ENCODE measurements around the gene KRT82. TPM values are rescaled to one million over a fixed set of nuclear protein-coding genes. Genes with fewer than 3 reads are reported as not detected.
"Not testable (repeated sequence)": the region's sequence is repeated elsewhere in the genome, so short reads cannot be mapped to it uniquely, and the experiment has no call there.

The KRT82 gene
- not detected for total RNA-seq

DNA sequence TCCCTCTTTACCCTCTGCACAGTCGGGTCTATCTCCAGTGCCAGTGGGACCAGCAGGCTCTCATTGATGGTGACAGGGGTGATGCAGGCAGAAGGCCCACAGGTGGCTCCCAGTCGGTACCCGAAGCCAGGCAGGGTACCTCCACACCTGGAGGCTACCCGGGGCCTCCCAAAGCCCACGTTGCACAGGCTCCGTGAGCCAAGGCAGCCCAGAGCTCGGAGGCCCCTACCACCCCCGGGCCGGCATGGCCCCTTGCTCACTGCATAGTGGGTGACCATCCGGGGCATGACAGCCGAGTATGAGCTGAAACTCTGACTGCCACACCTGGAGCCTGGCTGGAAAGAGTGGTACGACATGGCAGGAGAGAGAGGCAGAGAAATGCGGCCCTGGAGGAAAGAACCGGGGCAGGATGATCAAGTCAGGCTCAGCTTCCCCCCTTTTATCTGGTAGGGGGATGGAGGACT is at the start of gene KRT82:
Gene KRT82, minus strand, starts transcription at position 414 of the 464 bp plus-strand sequence. Its CDS starts 58 bp downstream, at position 356.
- Mint-ChIP-seq H3K4me1 (no peaks in the 10 kb centered on the region), H3K4me3 (no peak within 1 kb of the TSS), H3K36me3 (ENCODE audit: low read depth) (no peaks in the 10 kb centered on the region), H3K9me3 (no peaks in the 10 kb centered on the region), H3K27ac (no peak within 1 kb of the TSS), H3K27me3 (peaks cover 12% of the 10 kb centered on the region)
- no peak for ATAC-seq (replicated peaks)

GRCh38 chr12:52455821-52456220 is 49.7 kb upstream of the KRT82 start:
- H3K4me3 Mint-ChIP-seq = no peak overlapping the region
- no peaks in the 10 kb centered on the region for H3K4me1 Mint-ChIP-seq
- no peaks in the 10 kb centered on the region for H3K36me3 Mint-ChIP-seq (ENCODE audit: low read depth)
- no peak for ATAC-seq (replicated peaks)
- H3K9me3 Mint-ChIP-seq = no peaks in the 10 kb centered on the region
- H3K27me3 Mint-ChIP-seq = peaks cover 8% of the 10 kb centered on the region
- H3K27ac Mint-ChIP-seq = no peak overlapping the region

DNA sequence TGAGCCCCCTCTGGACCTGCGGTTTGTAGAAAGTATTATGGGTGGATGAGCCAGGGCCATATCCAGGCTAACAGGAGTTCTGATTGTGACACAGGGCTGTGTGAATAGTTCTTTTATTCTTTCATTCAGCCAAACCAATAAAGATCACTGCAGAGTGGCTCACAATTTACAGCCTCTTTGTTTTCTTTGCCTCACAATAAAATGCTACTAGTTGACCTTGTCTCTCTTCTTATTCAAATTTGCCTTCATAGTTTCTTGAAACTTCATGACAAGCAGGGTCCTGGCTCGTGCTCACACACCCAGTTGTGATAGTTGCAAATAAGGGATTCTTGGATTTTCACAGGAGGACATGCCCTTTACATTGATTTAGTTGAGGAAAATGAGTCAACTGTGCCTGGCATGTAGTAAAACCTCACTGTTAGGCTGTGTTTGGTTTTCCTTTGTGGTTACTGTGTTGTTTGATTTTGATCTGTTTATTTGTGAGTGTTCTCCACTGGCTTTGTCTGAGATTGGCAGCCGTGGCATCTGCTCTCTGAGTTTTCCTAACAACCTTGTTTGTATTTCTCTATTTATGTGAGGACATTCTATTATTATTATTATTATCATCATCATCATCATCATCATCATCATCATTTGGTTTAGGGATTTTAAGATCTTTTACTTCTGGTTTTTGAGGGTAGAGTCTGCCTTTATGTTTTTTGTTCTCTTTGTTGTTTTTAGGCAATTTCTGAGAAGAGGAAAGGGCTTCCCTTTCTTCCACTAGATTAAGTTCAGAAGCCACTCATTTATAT is 48.5 kb upstream of the KRT82 start:
- ATAC-seq (replicated peaks) = peak; percentile 23
- Mint-ChIP-seq H3K36me3 (ENCODE audit: low read depth) (no peaks in the 10 kb centered on the region), H3K9me3 (no peaks in the 10 kb centered on the region), H3K27ac (no peak overlapping the region), H3K27me3 (peaks cover 7% of the 10 kb centered on the region), H3K4me3 (no peak overlapping the region), H3K4me1 (no peaks in the 10 kb centered on the region)

DNA sequence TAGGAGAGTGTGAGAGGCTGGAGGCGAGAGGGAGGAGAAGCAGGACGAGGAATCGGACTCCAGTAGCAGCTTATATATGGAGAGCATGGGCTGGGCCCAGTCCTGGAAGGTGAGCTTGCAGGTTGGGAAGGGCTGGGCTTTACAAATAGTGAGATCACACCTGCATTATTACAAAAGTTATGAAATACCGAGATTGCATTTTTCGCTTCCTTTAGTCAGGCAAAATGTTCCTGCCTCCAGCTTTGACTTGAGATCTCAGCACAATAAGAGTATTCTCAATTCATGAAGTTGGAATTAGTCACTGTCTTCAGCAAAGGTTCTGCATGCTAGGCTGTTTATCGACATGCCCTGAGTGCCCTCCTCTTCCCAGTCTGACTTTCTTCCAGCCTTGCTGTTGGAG is 46.0 kb upstream of the KRT82 start, which contains the start of gene KRT6B:
Gene KRT6B, minus strand, starts transcription at position 46 of the 400 bp plus-strand sequence. CDS start 68 bp downstream, outside the sequence.
- no peak for ATAC-seq (replicated peaks)
- no peaks in the 10 kb centered on the region for H3K9me3 Mint-ChIP-seq
- no peaks in the 10 kb centered on the region for H3K36me3 Mint-ChIP-seq (ENCODE audit: low read depth)
- H3K27me3 Mint-ChIP-seq = peaks cover 3% of the 10 kb centered on the region
- no peak within 1 kb of the TSS for H3K4me3 Mint-ChIP-seq
- no peak within 1 kb of the TSS for H3K27ac Mint-ChIP-seq
- H3K4me1 Mint-ChIP-seq = no peaks in the 10 kb centered on the region

GRCh38 chr12:52448228-52448627 is 42.1 kb upstream of the KRT82 start:
- no peaks in the 10 kb centered on the region for H3K4me1 Mint-ChIP-seq
- no peak for ATAC-seq (replicated peaks)
- H3K36me3 Mint-ChIP-seq (ENCODE audit: low read depth) = no peaks in the 10 kb centered on the region
- peaks cover 7% of the 10 kb centered on the region for H3K27me3 Mint-ChIP-seq
- no peak overlapping the region for H3K4me3 Mint-ChIP-seq
- no peak overlapping the region for H3K27ac Mint-ChIP-seq
- H3K9me3 Mint-ChIP-seq = no peaks in the 10 kb centered on the region

GRCh38 chr12:52447196-52447595 is 41.1 kb upstream of the KRT82 start:
- not testable (repeated sequence) for H3K9me3 Mint-ChIP-seq; ATAC-seq (replicated peaks); H3K36me3 Mint-ChIP-seq (ENCODE audit: low read depth); H3K4me3 Mint-ChIP-seq; H3K4me1 Mint-ChIP-seq; H3K27ac Mint-ChIP-seq
- peaks cover 14% of the 10 kb centered on the region for H3K27me3 Mint-ChIP-seq

- Mint-ChIP-seq H3K27ac (no peak overlapping the region), H3K36me3 (ENCODE audit: low read depth) (no peaks in the 10 kb centered on the region), H3K27me3 (peaks cover 20% of the 10 kb centered on the region), H3K9me3 (no peaks in the 10 kb centered on the region), H3K4me3 (no peak overlapping the region), H3K4me1 (no peaks in the 10 kb centered on the region)
- no peak for ATAC-seq (replicated peaks)
These were observed 40.4 kb upstream of the KRT82 start for GRCh38 chr12:52446367-52447045.

- no peaks in the 10 kb centered on the region for H3K9me3 Mint-ChIP-seq
These were observed 39.7 kb upstream of the KRT82 start for GRCh38 chr12:52445876-52446275.

GRCh38 chr12:52444647-52445595 is 38.8 kb upstream of the KRT82 start:
- no peak overlapping the region for H3K27ac Mint-ChIP-seq
- no peaks in the 10 kb centered on the region for H3K36me3 Mint-ChIP-seq (ENCODE audit: low read depth)
- no peaks in the 10 kb centered on the region for H3K4me1 Mint-ChIP-seq
- peaks cover 25% of the 10 kb centered on the region for H3K27me3 Mint-ChIP-seq
- no peak for ATAC-seq (replicated peaks)
- no peaks in the 10 kb centered on the region for H3K9me3 Mint-ChIP-seq
- no peak overlapping the region for H3K4me3 Mint-ChIP-seq

More at GRCh38 chr12:52445876-52446275, 39.7 kb upstream of the KRT82 start:
- H3K4me1 Mint-ChIP-seq = no peaks in the 10 kb centered on the region
- no peak for ATAC-seq (replicated peaks)
- no peaks in the 10 kb centered on the region for H3K36me3 Mint-ChIP-seq (ENCODE audit: low read depth)
- H3K27me3 Mint-ChIP-seq = peaks cover 25% of the 10 kb centered on the region
- H3K4me3 Mint-ChIP-seq = no peak overlapping the region
- H3K27ac Mint-ChIP-seq = no peak overlapping the region

DNA sequence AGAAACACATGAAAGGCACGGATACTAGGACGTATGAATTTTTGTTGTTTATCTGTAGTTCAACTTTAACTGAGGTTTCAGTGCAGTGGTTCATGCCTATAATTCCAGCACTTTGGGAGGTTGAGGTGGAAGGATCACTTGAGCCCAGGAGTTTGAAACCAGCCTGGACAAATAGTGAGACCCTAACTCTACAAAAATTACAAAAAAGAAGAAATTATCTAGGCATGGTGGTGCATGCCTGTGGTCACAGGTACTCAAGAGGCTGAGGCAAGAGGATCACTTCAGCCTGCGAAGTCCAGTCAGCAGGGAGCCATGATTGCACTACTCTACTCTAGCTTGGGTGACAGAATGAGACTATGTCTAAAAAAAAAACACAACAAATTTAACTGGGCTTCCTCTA is 37.8 kb upstream of the KRT82 start:
- no peak for ATAC-seq (replicated peaks)
- no peaks in the 10 kb centered on the region for H3K36me3 Mint-ChIP-seq (ENCODE audit: low read depth)
- H3K9me3 Mint-ChIP-seq = no peaks in the 10 kb centered on the region
- peaks cover 25% of the 10 kb centered on the region for H3K27me3 Mint-ChIP-seq
- no peak overlapping the region for H3K4me3 Mint-ChIP-seq
- H3K4me1 Mint-ChIP-seq = no peaks in the 10 kb centered on the region
- no peak overlapping the region for H3K27ac Mint-ChIP-seq

GRCh38 chr12:52442600-52443061 is 36.5 kb upstream of the KRT82 start:
- no peak for ATAC-seq (replicated peaks)
- no peak overlapping the region for H3K4me3 Mint-ChIP-seq
- no peaks in the 10 kb centered on the region for H3K36me3 Mint-ChIP-seq (ENCODE audit: low read depth)
- H3K4me1 Mint-ChIP-seq = no peaks in the 10 kb centered on the region
- H3K9me3 Mint-ChIP-seq = no peaks in the 10 kb centered on the region
- no peak overlapping the region for H3K27ac Mint-ChIP-seq
- peaks cover 25% of the 10 kb centered on the region for H3K27me3 Mint-ChIP-seq

- Mint-ChIP-seq H3K4me1 (no peaks in the 10 kb centered on the region), H3K9me3 (no peaks in the 10 kb centered on the region), H3K36me3 (ENCODE audit: low read depth) (no peaks in the 10 kb centered on the region), H3K4me3 (no peak overlapping the region), H3K27me3 (peaks cover 25% of the 10 kb centered on the region), H3K27ac (no peak overlapping the region)
- ATAC-seq (replicated peaks) = no peak
These were observed 35.3 kb upstream of the KRT82 start for GRCh38 chr12:52441320-52441911.

DNA sequence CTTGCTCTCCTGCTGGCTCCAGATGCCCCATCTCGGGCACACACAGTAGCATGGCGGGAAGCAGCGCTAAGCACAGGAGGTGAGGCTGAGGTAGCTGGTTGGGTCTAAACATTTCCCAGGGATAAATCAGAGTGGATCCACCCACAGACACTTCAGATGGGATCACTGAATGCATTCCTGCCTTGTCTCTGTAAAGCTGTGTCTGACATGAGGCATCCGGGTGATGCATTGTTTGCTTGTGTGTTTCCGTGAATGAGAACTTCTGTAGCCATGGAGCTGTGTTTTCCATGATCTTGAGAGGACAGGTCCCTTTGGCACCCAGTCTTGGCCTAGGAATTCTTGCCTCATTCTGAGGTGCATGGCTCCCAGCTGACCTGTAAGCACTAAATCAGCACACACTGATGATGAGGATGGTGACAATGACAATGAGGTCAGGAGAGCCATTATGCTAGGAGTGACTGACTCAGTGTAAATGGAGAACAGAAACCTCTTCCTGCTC is 34.7 kb upstream of the KRT82 start:
- H3K27ac Mint-ChIP-seq = no peak overlapping the region
- H3K27me3 Mint-ChIP-seq = peaks cover 25% of the 10 kb centered on the region
- no peaks in the 10 kb centered on the region for H3K4me1 Mint-ChIP-seq
- no peaks in the 10 kb centered on the region for H3K9me3 Mint-ChIP-seq
- ATAC-seq (replicated peaks) = peak; percentile 40
- H3K4me3 Mint-ChIP-seq = no peak overlapping the region
- no peaks in the 10 kb centered on the region for H3K36me3 Mint-ChIP-seq (ENCODE audit: low read depth)

DNA sequence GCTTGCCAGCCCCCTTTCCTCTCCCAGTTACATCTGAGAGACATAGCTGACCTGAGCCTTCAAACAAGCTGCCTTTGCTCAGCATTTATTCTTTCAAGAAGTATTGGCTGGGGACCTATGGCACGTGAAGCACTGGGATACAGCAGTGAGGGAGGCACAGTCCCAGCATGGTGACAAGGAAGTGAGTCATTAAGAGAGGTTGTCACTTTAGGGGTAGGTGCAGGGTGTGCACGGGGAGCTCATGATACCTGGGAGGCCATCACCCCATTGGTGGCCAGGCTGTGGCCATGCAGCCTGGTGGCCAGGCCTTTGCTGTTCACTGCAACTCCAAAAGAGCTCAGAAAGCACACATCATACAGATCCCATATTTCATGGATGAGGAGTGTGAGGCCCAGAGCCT is 33.7 kb upstream of the KRT82 start:
- H3K27ac Mint-ChIP-seq = no peak overlapping the region
- peaks cover 29% of the 10 kb centered on the region for H3K27me3 Mint-ChIP-seq
- ATAC-seq (replicated peaks) = no peak

More for the DNA sequence above, 33.7 kb upstream of the KRT82 start:
- Mint-ChIP-seq H3K4me3 (no peak overlapping the region), H3K9me3 (no peaks in the 10 kb centered on the region), H3K36me3 (ENCODE audit: low read depth) (no peaks in the 10 kb centered on the region), H3K4me1 (peaks cover 3% of the 10 kb centered on the region)
